Mesenteric fat pad (tissue), 1 donor: ENCODE measurements around the gene ALPL. TPM values are rescaled to one million over a fixed set of nuclear protein-coding genes. Genes with fewer than 3 reads are reported as not detected.

Experiments
- DNase-seq: peaks from one replicate; pipeline ENCODE4 v3.0.0-alpha.2; 2020; ENCODE audit warnings: low spot score
- total RNA-seq: library from RNA; stranded (reverse); fragmentation: NEBNext Ultra II Directional; extraction: Animal tissue kit (Norgen Biotek cat#: 25700); gene quantifications from one replicate; pipeline ENCODE4 v1.2.1, GENCODE V29; 2021
- donor health status: DM: yes; HTN: yes; CAD: no.

The ALPL gene
- total RNA-seq, 1 donor from 2014 or later: 129 TPM

DNA sequence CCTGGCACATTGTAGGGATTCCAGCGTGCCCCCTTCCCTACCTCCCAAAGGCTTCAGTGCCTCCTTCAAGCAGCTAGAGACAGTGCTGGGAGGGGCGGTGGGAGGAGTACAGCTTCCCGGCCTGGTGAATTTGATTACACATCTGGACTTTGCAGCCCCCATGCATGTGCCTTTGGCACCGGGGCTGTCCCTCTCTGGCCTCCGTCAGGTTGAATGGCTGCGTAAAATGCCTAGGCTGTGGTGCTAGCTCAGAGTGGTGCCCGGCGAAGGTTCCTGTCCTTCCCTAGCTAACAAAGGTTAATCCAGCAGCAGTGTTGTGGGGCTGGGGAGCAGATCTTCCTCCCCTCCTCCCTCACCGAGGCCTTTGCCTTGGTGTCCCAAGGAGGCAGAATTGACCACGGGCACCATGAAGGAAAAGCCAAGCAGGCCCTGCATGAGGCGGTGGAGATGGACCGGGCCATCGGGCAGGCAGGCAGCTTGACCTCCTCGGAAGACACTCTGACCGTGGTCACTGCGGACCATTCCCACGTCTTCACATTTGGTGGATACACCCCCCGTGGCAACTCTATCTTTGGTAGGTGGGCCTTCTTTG lies 66.2 kb downstream of the ALPL start:
- no peak for DNase-seq

- DNase-seq: no peak
These were observed 67.0 kb downstream of the ALPL start for GRCh38 chr1:21576031-21576797.

DNA sequence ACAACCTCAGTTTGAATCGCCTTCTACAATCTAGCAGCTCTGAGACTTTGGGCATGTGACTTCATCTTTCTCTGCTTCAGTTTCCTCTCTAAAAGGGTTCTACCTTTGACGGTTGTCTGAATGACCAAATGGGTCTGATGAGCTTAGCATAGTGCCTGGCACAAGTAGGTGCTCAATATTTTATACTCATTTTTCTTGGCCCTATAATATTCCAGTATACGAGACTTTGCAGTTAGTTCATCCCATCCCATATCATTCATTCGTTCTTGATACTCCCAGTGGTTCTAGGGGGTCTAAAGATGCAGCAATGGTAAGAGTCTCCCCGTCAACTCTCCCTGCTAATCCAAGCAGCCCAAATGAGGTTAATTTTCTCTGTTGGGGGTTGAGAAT lies 67.6 kb downstream of the ALPL start:
- no peak for DNase-seq

DNA sequence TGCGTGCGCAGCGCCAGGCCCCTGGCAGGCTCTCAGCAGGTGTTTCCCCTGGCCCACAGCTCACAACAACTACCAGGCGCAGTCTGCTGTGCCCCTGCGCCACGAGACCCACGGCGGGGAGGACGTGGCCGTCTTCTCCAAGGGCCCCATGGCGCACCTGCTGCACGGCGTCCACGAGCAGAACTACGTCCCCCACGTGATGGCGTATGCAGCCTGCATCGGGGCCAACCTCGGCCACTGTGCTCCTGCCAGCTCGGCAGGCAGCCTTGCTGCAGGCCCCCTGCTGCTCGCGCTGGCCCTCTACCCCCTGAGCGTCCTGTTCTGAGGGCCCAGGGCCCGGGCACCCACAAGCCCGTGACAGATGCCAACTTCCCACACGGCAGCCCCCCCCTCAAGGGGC lies 68.1 kb downstream of the ALPL start:
- DNase-seq: no peak

DNA sequence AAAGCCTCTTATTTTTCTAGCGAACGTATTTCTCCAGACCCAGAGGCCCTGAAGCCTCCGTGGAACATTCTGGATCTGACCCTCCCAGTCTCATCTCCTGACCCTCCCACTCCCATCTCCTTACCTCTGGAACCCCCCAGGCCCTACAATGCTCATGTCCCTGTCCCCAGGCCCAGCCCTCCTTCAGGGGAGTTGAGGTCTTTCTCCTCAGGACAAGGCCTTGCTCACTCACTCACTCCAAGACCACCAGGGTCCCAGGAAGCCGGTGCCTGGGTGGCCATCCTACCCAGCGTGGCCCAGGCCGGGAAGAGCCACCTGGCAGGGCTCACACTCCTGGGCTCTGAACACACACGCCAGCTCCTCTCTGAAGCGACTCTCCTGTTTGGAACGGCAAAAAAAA lies 68.7 kb downstream of the ALPL start:
- no peak for DNase-seq

- DNase-seq: no peak
These were observed 70.6 kb downstream of the ALPL start for GRCh38 chr1:21579791-21580190.

DNA sequence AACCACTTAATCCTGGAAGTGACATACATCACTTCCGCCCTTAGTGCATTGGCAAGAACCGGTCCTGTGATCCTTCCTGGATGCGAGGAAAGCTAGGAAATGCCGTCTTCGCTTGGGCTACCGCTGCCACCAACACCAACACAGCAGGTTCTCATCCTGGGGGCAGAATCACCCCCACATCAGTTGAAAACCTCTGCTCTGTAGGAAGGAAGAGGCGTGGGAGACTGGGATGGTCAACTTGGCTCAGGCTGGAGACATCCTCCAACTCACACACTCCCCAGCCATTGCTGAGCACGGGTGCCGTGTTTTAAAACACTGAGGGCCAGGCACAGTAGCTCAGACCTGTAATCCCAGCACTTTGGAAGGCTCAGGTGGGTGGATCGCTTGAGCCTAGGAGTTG lies 74.9 kb downstream of the ALPL start:
- no peak for DNase-seq

DNA sequence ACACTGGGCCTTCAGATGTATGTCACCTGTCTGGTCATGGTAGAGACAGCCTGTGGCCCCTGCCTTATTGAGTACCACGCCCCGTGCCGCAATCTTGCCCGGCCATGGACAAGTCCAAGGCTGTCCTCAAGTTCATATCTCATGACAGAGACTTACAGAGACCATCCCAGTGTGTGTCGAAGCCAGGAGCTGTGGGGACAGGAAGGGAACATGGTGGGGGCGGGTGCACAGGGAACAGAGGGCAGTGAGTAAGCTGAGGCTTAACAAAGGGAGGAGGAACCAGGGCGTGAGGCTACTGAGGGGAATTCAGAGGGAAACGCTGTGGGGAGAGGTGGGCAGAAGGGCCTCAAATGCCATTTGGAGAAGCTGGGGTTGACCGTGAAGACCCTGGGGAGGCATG lies 75.8 kb downstream of the ALPL start:
- DNase-seq: no peak

DNA sequence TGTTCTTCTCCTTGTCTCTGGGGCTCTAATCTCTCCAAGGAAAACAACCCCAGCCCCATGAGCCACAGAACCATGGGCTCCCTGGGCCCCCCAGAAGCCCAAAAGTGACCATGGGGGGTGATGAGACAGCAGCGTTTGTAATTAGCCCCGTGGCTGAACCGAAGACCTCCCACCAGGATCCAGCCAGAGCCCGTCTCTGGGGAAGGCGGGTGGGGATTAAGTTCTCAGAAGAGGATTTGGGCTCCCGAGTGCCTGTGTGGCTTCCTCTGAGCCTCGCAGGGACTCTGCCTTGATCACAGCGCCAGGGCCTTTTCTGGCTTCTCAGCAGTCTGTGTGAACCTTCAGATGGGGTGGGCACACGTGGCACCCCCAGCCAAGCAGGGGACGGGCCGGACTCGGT lies 77.0 kb downstream of the ALPL start:
- DNase-seq: no peak

DNA sequence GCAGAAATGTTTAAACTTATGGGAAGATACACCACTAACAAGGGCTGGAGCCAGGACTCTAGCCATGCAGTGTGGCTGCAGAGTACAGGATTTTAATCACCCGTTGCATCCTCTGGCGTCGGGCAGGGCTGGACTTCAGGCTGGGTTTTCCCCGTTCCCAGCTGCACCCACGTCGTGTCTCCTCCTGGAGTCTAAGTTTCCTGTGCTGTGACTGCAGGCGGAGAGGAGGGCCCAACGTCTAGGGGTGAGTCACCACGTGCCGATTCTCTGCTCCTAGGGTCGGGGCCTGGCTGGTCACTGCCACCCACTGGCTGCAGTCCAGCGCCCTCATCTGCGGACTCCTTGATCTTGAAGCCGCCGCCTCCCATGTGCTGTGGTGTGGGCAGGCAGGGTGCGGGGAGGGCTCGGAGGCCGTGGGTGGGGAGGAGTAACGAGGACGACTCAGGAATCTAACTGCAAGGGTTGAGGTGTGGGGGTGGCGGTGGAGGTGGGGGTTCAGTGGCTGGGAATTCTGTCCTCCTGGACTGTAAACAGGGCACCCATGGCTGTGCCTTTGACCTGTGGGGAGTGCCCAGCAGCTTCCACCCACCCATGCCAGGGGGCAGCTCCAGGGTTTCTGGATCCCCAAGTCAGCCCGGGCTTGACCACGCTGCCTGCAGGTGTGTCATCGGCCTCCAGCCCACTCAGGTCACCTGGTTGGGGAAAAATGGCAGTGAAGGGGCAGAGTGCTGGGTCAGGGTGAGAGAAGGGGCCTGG lies 77.8 kb downstream of the ALPL start:
- DNase-seq: no peak

GRCh38 chr1:21587602-21587953 lies 78.4 kb downstream of the ALPL start:
- DNase-seq: no peak

GRCh38 chr1:21589618-21590017 lies 80.4 kb downstream of the ALPL start:
- no peak for DNase-seq

DNA sequence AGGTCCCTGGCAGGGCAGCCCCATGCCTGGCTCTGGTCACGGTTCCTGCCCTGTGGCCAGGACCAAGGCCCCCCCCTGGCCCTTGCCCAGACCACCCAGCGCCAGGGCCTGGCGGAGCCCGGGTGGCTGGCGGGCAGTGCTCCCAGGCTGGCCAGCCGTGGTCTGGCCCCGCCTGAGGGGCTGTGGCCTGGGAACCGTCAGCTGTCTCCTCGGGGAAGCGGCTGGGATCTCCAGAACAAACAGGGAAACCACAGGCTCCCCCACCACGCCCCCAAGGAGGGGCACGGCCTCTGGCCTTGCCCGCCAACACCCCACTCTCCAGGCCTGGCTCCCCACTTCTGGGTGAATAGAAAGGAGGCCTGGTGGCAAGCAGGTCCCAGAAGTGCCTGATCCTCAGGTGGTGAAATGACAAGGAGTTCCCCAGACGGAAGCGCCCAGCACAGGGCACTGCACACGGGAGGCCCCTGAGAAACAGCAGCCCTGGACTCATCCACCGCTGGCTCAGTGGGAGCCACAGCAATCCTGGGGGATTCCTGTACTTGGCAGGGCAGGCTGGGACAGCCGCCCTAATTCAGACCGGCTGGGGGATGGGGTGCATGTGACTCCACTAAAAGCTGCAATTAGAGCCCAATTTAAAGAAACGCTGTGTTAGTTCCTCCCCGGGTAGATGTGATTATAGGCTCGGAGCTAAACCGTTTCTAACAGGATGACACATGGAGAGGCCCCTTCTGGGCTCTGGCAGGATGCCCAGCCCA lies 81.1 kb downstream of the ALPL start:
- no peak for DNase-seq

DNA sequence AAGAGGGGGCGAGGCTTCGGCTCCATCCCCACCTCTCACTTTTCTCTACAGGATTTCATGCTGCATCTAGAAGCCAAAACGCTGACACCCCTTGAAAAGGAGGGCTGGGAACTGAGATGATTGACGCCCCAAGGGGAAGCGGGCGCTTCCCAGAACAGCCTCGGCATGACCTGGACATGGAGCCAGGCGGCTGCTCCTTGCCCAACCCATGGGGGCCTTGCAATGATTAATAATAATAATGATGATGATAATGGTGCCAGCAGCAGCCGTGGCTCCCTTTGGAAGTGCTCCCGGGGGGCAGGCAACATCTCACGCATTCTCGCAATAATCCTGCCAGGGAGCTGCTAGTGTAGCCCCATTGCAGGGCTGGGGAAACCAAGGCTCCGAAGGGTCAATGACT lies 81.7 kb downstream of the ALPL start:
- DNase-seq: no peak

- no peak for DNase-seq
These were observed 83.1 kb downstream of the ALPL start for GRCh38 chr1:21592086-21592865.

- DNase-seq: no peak
These were observed 84.0 kb downstream of the ALPL start for GRCh38 chr1:21593231-21593630.

GRCh38 chr1:21594501-21594900 lies 85.3 kb downstream of the ALPL start:
- DNase-seq: no peak

DNA sequence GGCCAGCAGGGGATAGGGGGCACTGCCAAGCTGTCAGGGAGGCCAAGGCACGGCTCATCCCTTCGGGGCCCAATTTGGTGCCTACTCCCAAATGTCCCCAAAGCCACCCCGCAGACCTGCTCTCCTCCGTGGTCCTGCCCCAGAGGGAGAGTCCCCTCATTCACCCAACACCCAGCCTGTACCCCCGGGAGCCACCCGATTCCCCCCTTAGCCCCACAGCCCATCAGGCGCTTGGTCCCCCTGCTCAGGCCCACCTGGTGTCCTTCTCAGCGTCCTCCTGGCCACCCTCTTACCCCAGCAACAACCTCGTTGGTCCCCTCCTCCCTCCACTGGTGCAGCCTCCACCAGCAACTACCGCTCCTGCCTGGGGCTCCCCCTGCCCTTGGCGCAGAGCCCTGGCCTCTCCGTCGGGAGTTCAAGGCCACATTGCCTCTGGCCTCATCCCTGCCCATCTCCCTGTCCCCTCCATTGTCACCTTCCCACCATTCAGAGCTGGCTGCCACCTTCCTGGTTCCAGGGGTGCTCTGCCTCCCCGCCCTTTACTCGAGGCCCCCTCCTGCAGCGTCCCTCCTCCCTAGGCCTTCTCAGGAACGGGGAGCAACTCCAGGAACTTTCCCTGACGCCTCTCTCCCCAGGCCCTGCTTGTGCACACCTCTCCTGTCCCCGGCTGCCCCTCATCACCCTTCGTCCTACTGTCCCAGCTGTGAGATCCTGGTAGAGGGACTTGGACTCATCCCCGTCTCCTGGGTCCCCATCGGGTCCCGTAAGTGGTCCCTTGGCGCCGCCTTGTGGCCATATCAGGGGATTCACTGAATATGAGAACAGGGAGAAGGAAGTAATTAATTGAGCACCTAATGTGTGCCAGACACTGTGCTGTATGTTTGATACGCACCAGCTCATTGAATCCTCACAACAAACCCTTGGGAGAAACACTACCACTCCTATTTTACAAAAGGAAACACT lies 86.0 kb downstream of the ALPL start:
- DNase-seq: no peak

GRCh38 chr1:21596174-21596573 lies 87.0 kb downstream of the ALPL start:
- no peak for DNase-seq

DNA sequence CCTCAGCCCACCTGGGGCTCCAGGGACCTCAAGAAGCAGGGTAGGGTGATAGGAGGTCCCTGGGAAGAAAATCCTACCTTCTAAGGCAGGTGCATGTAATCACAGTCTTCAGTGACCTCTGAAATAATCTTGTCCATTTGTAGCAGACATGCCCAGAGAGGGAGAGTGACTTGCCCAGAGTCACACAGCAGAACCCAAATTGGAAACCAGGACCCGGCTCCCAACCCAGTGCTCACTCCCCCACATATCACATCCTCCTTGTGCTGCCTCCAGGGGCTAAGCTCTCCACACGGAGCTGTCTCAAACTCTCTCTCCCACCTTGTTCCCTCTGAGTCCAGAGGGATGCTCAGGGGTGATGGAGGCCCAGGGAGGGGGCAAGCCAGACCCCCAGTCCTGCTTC lies 87.4 kb downstream of the ALPL start:
- no peak for DNase-seq
